ENCODE results near the gene U2AF2.

DNA sequence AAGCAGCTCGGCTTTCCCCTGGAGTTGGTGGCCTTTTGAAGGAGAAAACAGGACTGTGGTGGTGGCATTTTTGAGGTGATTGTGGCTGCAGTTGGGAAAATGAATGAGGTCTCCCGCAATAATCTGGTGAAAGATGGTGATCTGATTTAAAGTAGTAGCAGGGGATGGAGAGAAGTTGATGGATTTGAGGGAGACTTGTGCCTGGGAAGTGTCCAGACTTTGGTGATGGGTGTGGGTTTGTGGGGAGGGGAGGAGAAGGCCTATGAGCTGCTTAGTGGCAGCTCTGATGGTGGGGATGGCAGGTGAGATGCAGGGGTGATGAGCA, 16.2 kb downstream of the U2AF2 start:
- TF ChIP-seq CTCF (IDR thresholded peaks at IDR 0.05), result no peak
- no peak for TF ChIP-seq POLR2A (IDR thresholded peaks at IDR 0.05)
- TF ChIP-seq EP300 (IDR thresholded peaks at IDR 0.05), result no peak
- TF ChIP-seq POLR2AphosphoS5 (IDR thresholded peaks at IDR 0.05), result no peak

Data from stomach (tissue), 4 donors.